Frontal cortex (tissue), 4 donors: ENCODE results near the gene MAMDC2. TPM values are rescaled to one million over a fixed set of nuclear protein-coding genes. Genes with fewer than 3 reads are reported as not detected.

Experiments used
- DNase-seq, 2 donors: peaks; one replicate each; pipeline ENCODE4 v3.0.0; 2012; ENCODE audit warnings: low spot score in 2 of 2
- FAIRE-seq: peaks from 2 replicates; lab custom pipeline; 2012; peaks lifted over from hg19 to GRCh38; lab: Jason Lieb, UNC
- total RNA-seq: library from RNA; depleted of rRNA; stranded (reverse); fragments of >200 nt; gene quantifications from one replicate; pipeline ENCODE4 v1.2.3, GENCODE V29; 2014
- donor health status: control.
- donor health status: control.
- donor health status: control.

The MAMDC2 gene
- total RNA-seq, 1 donor from 2014 or later = 2.0 TPM

GRCh38 chr9:70060148-70060882, 16.7 kb downstream of the MAMDC2 start:
- no peak for FAIRE-seq
- no peak for DNase-seq

DNA sequence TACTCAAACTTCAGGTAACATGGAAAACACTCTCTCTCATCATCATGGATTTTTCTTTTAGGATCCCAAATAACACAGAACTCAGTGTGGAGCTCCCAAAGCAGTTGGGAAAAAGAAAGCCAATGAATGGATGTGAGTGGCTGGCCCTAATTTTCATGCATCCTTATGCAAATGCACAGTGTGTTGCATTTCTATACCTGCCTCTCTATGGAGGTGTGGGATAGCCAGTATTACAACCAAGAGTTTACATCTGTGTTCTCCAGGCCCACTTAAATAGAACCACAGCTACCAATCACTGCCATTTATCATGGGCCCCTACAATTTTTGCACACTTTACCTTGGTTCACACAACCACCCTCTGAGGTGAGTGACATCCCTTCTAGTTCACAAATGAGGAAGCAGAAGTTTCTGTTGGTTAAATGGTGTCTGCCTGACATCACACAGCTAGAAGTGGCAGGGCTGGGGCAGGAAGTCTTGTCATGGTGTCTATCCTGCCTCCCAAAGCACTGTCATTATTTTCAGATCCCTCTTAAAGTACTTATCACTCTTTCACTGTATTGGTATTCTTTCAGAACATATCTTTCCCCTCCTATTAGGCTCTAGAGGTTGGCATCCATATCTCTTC, 17.3 kb downstream of the MAMDC2 start:
- no peak for FAIRE-seq
- no peak for DNase-seq

- no peak for FAIRE-seq
These were observed 18.1 kb downstream of the MAMDC2 start for GRCh38 chr9:70061776-70062175.

DNA sequence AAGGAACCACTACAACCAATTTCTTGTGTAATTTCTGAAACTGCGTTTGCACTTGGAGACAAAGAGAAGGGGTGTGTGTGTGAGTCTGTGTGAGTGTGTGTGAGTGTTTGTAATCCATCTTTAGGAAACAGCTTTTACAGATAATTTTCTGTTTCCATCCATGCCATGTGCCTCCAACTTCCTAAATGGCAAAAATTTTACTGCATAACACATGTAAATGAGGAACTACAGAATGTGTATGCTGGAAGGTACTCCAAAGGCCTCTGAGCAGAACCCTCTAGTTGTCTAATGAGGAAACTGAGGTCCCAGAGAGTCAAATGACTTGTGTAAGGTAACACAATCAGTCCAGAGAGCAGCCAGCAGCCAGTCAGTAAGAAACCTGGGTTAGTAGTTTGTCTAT, 20.8 kb downstream of the MAMDC2 start:
- no peak for DNase-seq
- FAIRE-seq = no peak

More at GRCh38 chr9:70061776-70062175, 18.1 kb downstream of the MAMDC2 start:
- DNase-seq = no peak

- DNase-seq = no peak
- no peak for FAIRE-seq
These were observed 21.9 kb downstream of the MAMDC2 start for GRCh38 chr9:70065572-70065971.

DNA sequence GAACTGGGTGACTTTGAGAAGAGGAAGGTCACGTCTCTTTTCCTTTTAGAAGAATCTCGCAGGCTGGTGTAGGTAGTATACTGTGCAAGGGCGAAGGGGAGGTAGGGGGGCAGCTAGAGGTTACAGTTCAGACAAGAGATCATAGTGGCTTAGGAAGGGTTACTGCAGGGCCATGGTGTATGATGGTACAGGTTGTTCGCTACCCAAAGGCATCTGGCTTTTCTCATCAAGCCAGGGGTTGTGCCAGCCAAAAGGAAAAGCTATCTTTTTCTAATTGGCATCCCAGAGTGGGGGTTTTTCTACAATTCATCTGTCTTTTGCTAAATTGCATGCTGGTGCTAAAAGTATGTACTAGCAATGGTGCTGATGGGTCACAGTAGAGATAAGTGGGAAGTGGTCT, 22.8 kb downstream of the MAMDC2 start:
- FAIRE-seq (no peak), DNase-seq (no peak)

GRCh38 chr9:70066874-70067273, 23.2 kb downstream of the MAMDC2 start:
- no peak for FAIRE-seq
- DNase-seq = no peak

- DNase-seq = no peak
- no peak for FAIRE-seq
These were observed 26.1 kb downstream of the MAMDC2 start for GRCh38 chr9:70069704-70070103.

DNA sequence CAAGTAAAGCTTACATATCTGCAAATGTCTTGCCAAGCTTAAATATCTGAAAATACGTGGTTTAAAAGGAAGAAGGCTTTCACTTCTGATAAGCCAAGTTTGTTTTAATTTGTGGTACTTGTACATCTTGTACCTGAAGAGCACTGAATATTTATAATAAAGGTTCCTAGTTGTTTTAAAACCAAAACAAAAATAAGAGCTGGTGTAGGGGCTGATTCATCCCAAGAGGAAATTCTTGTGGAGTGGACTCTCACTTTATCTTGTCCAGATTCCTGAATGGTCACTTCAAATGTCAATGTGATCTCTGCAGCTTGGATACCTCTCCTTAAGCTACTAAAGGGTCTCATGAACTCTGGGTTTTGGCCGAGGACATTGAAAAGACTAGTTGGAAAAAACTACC, 29.5 kb downstream of the MAMDC2 start:
- FAIRE-seq = no peak

DNA sequence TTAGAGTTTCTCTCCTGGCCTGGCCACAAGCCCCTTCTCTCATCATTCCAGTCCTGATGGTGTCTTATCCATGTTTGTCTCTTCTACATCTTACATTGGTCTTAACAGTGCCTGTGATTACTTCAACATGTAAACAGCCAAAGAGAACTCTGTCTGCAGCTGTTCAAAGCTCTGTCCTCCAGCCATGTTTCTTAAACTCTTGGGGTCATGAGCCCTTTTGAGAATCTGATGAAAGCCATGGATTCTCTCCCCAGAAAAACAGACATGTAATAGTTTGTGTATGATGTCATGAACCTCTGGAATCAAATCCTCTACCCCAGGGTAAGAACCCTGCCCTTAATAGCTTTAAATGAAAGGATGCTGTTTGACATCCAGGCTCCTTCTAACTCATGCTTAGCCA, 30.1 kb downstream of the MAMDC2 start:
- FAIRE-seq = no peak
- DNase-seq = no peak

More for the DNA sequence above, 29.5 kb downstream of the MAMDC2 start:
- no peak for DNase-seq

GRCh38 chr9:70076678-70077077, 33.0 kb downstream of the MAMDC2 start:
- FAIRE-seq = no peak

GRCh38 chr9:70079417-70080037, 35.9 kb downstream of the MAMDC2 start:
- DNase-seq = no peak
- no peak for FAIRE-seq

More at GRCh38 chr9:70076678-70077077, 33.0 kb downstream of the MAMDC2 start:
- DNase-seq = no peak

DNA sequence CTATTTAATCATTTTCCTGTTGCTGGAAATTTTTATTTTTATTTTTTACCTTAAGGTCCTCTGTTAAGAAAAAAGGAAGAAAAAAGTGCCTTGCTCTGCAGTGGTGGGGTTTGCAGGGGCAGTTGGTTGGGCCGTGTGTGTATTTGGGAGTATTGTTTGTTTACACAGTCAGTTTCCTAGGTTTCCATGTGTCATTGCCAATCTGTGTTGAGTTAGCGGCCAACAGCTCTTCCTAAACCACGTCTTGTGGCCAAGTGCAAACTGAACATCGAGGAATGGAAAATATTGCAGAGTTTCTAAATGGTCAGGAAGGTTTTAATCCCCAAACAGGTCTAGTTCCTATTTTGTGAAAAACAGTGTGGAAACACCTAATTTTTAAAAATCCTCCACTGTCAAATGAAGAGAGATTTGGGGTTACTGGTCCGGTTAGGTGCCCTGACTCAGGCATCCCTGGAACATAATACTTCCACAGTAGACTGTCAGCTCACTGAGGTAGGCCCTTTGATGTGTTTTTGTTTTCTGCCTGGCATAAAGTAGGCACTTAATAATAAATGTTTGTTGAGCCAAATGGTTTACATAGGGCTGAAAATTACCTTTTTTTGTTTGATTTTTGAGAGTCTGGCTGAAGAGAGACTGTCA, 37.0 kb downstream of the MAMDC2 start:
- no peak for DNase-seq
- no peak for FAIRE-seq

DNA sequence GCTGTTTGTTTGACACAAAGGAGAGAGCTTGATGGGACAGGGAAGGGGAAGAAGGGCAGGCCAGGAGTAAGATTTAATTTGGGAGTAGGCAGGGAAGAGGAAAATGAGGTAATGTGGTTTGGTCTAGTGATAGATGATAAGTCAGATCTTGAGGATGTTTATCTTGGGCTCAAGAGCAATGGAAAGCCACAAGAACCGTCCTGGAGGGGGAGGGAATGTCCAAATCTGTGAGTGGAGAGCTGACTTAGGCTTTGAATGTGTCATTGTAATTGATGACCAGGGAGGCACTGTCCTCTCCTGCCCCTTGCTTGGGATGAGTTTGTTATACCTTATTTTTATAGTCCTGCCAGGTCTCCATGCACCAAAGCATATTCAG, 37.5 kb downstream of the MAMDC2 start:
- DNase-seq (no peak), FAIRE-seq (no peak)

DNA sequence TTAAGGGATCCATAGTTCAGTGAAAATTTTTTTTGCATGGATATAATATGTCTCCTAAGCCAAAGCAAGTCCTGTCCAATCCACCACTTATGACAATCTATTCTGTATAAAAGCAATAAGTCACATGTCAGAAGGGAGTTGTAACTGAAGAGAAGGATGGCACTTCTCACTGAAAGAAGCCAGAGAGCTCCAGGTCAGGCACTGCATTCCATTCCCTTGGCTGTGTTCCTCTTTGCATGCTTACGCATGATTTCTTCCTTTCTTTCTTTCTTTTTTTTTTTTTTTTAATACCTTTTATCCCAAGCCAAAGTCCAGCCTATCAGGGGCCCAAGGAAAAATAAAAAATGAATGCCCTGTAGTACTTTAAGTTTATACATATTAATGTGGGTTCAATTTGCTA, 39.8 kb downstream of the MAMDC2 start:
- FAIRE-seq = no peak
- no peak for DNase-seq

DNA sequence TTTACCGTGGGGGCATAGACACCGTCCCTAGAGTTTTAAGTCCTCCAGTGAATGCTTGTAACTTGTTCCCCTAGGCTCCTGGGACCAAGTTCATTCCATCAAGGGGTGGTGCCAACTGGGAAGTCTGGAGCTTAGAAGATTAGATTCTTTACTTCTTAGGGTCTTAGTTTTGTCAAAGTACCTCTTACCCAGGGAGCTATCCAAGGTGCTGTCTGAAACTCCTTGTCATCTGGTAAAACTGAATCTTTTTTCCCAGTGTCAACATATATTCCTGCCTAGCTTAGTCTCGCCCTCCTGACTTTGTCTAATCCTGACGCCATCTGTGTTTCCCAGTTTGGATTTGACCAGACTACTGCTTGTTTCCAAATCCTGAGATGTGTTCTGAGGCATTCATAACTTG, 41.6 kb downstream of the MAMDC2 start:
- DNase-seq (no peak), FAIRE-seq (no peak)

GRCh38 chr9:70091103-70091502, 47.5 kb downstream of the MAMDC2 start:
- no peak for DNase-seq
- no peak for FAIRE-seq

DNA sequence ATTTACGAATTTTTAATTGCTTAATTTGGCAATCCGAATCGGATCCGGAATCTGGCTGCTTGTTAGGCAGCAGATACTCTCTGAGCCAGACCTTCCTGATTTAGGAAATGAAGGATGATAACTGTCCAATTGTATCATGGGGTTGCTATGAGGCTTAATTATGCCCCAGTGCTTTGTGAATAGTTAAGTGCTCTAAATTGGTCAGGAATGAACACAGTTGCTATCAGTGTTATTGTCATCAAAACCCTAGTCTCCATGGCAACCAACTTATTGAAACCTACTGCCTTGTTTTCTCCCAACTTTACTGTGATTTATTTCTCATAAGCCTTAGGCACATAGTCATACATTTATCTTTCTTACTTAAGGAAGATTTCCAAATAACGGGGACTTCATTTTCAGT, 47.9 kb downstream of the MAMDC2 start:
- FAIRE-seq (no peak), DNase-seq (no peak)

GRCh38 chr9:70092190-70092589, 48.5 kb downstream of the MAMDC2 start:
- DNase-seq = no peak
- no peak for FAIRE-seq

- no peak for DNase-seq
- no peak for FAIRE-seq
These were observed 49.4 kb downstream of the MAMDC2 start for GRCh38 chr9:70093095-70093494.

GRCh38 chr9:70093944-70094343, 50.3 kb downstream of the MAMDC2 start:
- FAIRE-seq (no peak), DNase-seq (no peak)
